SK-N-SH treated with all-trans-retinoic acid at 6 μM for 48 hours (cell line): Measurements from ENCODE around the gene PTPMT1.

Source experiments
- ARNTL ChIP-seq: fragments of 450-650 bp; formaldehyde crosslinking; IDR thresholded peaks from 2 replicates; pipeline ENCODE4 v1.5.0; 2020; ENCODE audit warnings: low read depth, mild to moderate bottlenecking, moderate library complexity, borderline replicate concordance
- CSDC2 ChIP-seq: fragments of 250-450 bp; sonication (Bioruptor Pico); IDR thresholded peaks from 2 replicates; pipeline ENCODE4 v1.5.0; 2020; ENCODE audit warnings: mild to moderate bottlenecking, moderate library complexity
- OSR1 ChIP-seq: fragments of 250-450 bp; sonication (Bioruptor Pico); IDR thresholded peaks from 2 replicates; pipeline ENCODE4 v1.8.0; 2022; ENCODE audit warnings: moderate library complexity, mild to moderate bottlenecking, inconsistent platforms
- RARB ChIP-seq: fragments of 250-450 bp; sonication (Bioruptor Pico); IDR thresholded peaks from 2 replicates; pipeline ENCODE4 v1.8.0; 2021; ENCODE audit warnings: mild to moderate bottlenecking, moderate library complexity
- SNAI2 ChIP-seq: fragments of 250-450 bp; sonication (Bioruptor Pico); IDR thresholded peaks from 2 replicates; pipeline ENCODE4 v1.5.0; 2020; ENCODE audit warnings: mild to moderate bottlenecking, moderate library complexity
- ZC3H10 ChIP-seq: fragments of 250-450 bp; sonication (Bioruptor Pico); IDR thresholded peaks from 2 replicates; pipeline ENCODE4 v1.5.1; 2021; ENCODE audit warnings: mild to moderate bottlenecking, moderate library complexity
- ZFP3 ChIP-seq: fragments of 250-450 bp; sonication (Bioruptor Pico); IDR thresholded peaks from 2 replicates; pipeline ENCODE4 v1.5.0; 2020; ENCODE audit warnings: mild to moderate bottlenecking, moderate library complexity
- ZFP30 ChIP-seq: fragments of 450-650 bp; formaldehyde crosslinking; IDR thresholded peaks from 2 replicates; pipeline ENCODE4 v1.5.0; 2022; ENCODE audit warnings: mild to moderate bottlenecking, moderate library complexity
- ZNF70 ChIP-seq: fragments of 450-650 bp; formaldehyde crosslinking; IDR thresholded peaks from 2 replicates; pipeline ENCODE4 v1.5.0; 2020; ENCODE audit warnings: mild to moderate bottlenecking, moderate library complexity
- TF ChIP-seq, protein P1 (sequence below): fragments of 250-450 bp; sonication (Bioruptor Pico); IDR thresholded peaks from 2 replicates; pipeline ENCODE4 v1.5.1; 2020; ENCODE audit warnings: low read depth, mild to moderate bottlenecking, moderate library complexity

- TF ChIP-seq OSR1 (CRISPR knock-in tag), result no peak
- no peak for TF ChIP-seq ZFP3
- no peak for TF ChIP-seq RARB (CRISPR knock-in tag)
- no peak for TF ChIP-seq ARNTL (CRISPR knock-in tag)
- no peak for TF ChIP-seq ZFP30 (CRISPR knock-in tag)
- no peak for TF ChIP-seq SNAI2
- no peak for TF ChIP-seq ZNF70 (CRISPR knock-in tag)
- TF ChIP-seq, protein P1, sequence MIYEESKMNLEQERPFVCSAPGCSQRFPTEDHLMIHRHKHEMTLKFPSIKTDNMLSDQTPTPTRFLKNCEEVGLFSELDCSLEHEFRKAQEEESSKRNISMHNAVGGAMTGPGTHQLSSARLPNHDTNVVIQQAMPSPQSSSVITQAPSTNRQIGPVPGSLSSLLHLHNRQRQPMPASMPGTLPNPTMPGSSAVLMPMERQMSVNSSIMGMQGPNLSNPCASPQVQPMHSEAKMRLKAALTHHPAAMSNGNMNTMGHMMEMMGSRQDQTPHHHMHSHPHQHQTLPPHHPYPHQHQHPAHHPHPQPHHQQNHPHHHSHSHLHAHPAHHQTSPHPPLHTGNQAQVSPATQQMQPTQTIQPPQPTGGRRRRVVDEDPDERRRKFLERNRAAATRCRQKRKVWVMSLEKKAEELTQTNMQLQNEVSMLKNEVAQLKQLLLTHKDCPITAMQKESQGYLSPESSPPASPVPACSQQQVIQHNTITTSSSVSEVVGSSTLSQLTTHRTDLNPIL (CRISPR knock-in tag), result no peak
- TF ChIP-seq CSDC2 (CRISPR knock-in tag), result no peak
- TF ChIP-seq ZC3H10 (CRISPR knock-in tag), result no peak
These were observed 7.9 kb downstream of the PTPMT1 start for GRCh38 chr11:47573321-47573720.
